HepG2 (cell line): ENCODE results near the gene CCDC66. TPM values are rescaled to one million over a fixed set of nuclear protein-coding genes. Genes with fewer than 3 reads are reported as not detected.

Experiments used
- ASH2L ChIP-seq: fragments of 300-600, 200-600 bp; sonication (generic); IDR thresholded peaks from 2 replicates; pipeline ENCODE4 v1.7.0; 2017; ENCODE audit warnings: low read depth, mild to moderate bottlenecking, moderate library complexity, mixed read lengths, low read length; ENCODE audit not compliant: insufficient read length
- EHMT2 ChIP-seq: fragments of 200-600 bp; sonication (generic); IDR thresholded peaks from 2 replicates; pipeline ENCODE4 v1.7.0; 2017; ENCODE audit warnings: antibody characterized with exemption, low read depth, low read length, borderline replicate concordance
- GABPB1 ChIP-seq: IDR thresholded peaks from 2 replicates; pipeline ENCODE4 v1.6.1; 2016; ENCODE audit warnings: mild to moderate bottlenecking, missing genetic modification reagents, moderate library complexity, missing compliant biosample characterization
- HES4 ChIP-seq: sonication (generic); formaldehyde crosslinking; IDR thresholded peaks from 2 replicates; pipeline ENCODE4 v1.9.0; 2021; ENCODE audit warnings: mild to moderate bottlenecking, missing genetic modification reagents, borderline replicate concordance
- HOXA5 ChIP-seq: sonication (generic); formaldehyde crosslinking; IDR thresholded peaks from 2 replicates; pipeline ENCODE4 v1.4.0; 2020; ENCODE audit warnings: missing genetic modification reagents
- KMT2A ChIP-seq: sonication (generic); formaldehyde crosslinking; IDR thresholded peaks from 2 replicates; pipeline ENCODE4 v1.4.0; 2020; ENCODE audit warnings: missing genetic modification reagents
- PHF5A ChIP-seq: IDR thresholded peaks from one replicate; pipeline ENCODE4 v1.6.1; 2018; ENCODE audit warnings: low read depth, missing genetic modification reagents; ENCODE audit not compliant: unreplicated experiment
- SRSF1 ChIP-seq: fragments of 200-400 bp; formaldehyde crosslinking; optimal IDR thresholded peaks from 2 replicates; pipeline ENCODE3; 2017; ENCODE audit warnings: mild to moderate bottlenecking, low read depth, low read length, moderate library complexity
- ZFYVE20 ChIP-seq: sonication (generic); formaldehyde crosslinking; IDR thresholded peaks from 2 replicates; pipeline ENCODE4 v1.8.0; 2023; ENCODE audit warnings: low read depth, mild to moderate bottlenecking, moderate library complexity, missing genetic modification reagents, borderline replicate concordance
- ZNF256 ChIP-seq: sonication (generic); formaldehyde crosslinking; conservative IDR thresholded peaks from 2 replicates; pipeline ENCODE4 v1.4.0; 2020; ENCODE audit warnings: missing genetic modification reagents
- ZNF350 ChIP-seq: sonication (generic); formaldehyde crosslinking; IDR thresholded peaks from 2 replicates; pipeline ENCODE4 v1.4.0; 2020; ENCODE audit warnings: mild to moderate bottlenecking, low read depth, missing genetic modification reagents, borderline replicate concordance
- ZNF567 ChIP-seq: sonication (generic); formaldehyde crosslinking; IDR thresholded peaks from 2 replicates; pipeline ENCODE4 v1.8.1; 2023; ENCODE audit warnings: mild to moderate bottlenecking, missing genetic modification reagents, borderline replicate concordance
- polyA plus RNA-seq, 8 experiments: library from polyadenylated mRNA; depleted of rRNA in 3 of 8; stranded (reverse) in 7 of 8; unstranded in 1 of 8; fragments of >200 nt; fragmentation: Illumina TruSeq in 4 of 8; extraction: Trizol in 4 of 8; gene quantifications; 2 replicates each; pipeline versions ENCODE4 v1.2.1 to v1.2.3, GENCODE V29; 2011 to 2016; ENCODE audit warnings: low read depth in 4 of 8, missing spikeins in 1 of 8, mixed read lengths in 1 of 8; ENCODE audit not compliant: insufficient read depth in 1 of 8
- total RNA-seq, 5 experiments: library from RNA; depleted of rRNA; stranded (reverse); fragments of >200 nt; fragmentation: Illumina TruSeq; extraction: Trizol; gene quantifications; 2 replicates each; pipeline ENCODE4 v1.2.3, GENCODE V29; 2016; ENCODE audit warnings: low read depth in 1 of 5
- TF ChIP-seq, protein P1 (sequence below): sonication (generic); formaldehyde crosslinking; IDR thresholded peaks from 2 replicates; pipeline ENCODE4 v1.4.0; 2020; ENCODE audit warnings: mild to moderate bottlenecking, missing genetic modification reagents, borderline replicate concordance
- TF ChIP-seq, protein P2 (sequence below): sonication (generic); formaldehyde crosslinking; IDR thresholded peaks from 2 replicates; pipeline ENCODE4 v1.4.0; 2020; ENCODE audit warnings: missing genetic modification reagents, borderline replicate concordance
- TF ChIP-seq, protein P3 (sequence below): sonication (generic); formaldehyde crosslinking; conservative IDR thresholded peaks from 2 replicates; pipeline ENCODE4 v1.4.0; 2020; ENCODE audit warnings: missing genetic modification reagents
- TF ChIP-seq, protein P4 (sequence below): sonication (generic); formaldehyde crosslinking; IDR thresholded peaks from 2 replicates; pipeline ENCODE4 v1.5.0; 2020; ENCODE audit warnings: missing genetic modification reagents
- TF ChIP-seq, protein P5 (sequence below): sonication (generic); formaldehyde crosslinking; IDR thresholded peaks from 2 replicates; pipeline ENCODE4 v1.5.0; 2020; ENCODE audit warnings: missing genetic modification reagents

Gene CCDC66
- total and polyA plus RNA-seq, 2 of the 13 experiments (the other 11 are each of a cell fraction or from before 2014, with no cell fraction given): 8.4 to 19.9 TPM

DNA sequence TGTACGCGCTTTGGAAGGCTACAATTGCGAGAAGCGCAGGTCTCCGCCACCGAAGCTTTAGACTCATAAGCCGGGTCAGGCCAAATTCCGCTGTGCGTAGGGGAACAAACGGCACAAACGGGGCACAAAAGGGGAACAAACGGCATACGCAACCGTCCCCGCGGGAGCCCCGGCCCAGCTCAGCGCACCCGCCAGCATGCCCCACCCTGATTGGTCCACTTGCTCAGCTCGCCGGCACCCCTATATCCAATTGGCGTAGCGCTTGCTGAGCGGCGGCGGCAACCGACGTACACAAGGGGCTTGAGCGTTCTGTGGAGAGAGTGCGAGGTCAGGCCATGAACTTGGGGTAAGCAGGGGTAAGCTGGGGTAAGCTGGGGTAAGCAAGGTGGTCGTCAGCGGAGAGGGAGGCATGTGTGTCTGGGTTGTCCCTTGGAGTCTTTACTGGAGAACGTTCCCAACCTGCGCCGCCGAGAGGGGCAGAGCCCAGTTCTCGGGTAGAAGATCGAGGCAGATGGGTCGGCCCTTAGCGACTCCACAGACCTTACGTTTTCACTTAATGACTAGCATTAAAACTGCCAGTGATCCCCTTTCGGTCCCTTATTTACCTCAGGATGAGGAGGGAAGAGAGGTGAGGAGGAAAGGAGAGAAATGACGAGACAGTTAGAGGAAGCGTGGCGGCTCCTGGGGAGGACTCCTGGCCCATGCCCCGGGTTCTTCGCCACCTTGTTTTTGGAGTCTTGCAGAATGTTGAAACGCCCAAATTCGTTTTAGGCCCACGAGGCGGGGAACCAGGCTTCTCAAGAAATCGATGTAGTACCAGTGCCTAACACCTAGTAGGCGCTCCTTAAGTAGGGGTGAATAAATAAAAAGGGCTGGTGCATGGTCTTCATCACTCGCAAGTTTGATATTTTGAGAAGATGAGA, at the start of gene CCDC66 (continued):
- TF ChIP-seq, protein P1, sequence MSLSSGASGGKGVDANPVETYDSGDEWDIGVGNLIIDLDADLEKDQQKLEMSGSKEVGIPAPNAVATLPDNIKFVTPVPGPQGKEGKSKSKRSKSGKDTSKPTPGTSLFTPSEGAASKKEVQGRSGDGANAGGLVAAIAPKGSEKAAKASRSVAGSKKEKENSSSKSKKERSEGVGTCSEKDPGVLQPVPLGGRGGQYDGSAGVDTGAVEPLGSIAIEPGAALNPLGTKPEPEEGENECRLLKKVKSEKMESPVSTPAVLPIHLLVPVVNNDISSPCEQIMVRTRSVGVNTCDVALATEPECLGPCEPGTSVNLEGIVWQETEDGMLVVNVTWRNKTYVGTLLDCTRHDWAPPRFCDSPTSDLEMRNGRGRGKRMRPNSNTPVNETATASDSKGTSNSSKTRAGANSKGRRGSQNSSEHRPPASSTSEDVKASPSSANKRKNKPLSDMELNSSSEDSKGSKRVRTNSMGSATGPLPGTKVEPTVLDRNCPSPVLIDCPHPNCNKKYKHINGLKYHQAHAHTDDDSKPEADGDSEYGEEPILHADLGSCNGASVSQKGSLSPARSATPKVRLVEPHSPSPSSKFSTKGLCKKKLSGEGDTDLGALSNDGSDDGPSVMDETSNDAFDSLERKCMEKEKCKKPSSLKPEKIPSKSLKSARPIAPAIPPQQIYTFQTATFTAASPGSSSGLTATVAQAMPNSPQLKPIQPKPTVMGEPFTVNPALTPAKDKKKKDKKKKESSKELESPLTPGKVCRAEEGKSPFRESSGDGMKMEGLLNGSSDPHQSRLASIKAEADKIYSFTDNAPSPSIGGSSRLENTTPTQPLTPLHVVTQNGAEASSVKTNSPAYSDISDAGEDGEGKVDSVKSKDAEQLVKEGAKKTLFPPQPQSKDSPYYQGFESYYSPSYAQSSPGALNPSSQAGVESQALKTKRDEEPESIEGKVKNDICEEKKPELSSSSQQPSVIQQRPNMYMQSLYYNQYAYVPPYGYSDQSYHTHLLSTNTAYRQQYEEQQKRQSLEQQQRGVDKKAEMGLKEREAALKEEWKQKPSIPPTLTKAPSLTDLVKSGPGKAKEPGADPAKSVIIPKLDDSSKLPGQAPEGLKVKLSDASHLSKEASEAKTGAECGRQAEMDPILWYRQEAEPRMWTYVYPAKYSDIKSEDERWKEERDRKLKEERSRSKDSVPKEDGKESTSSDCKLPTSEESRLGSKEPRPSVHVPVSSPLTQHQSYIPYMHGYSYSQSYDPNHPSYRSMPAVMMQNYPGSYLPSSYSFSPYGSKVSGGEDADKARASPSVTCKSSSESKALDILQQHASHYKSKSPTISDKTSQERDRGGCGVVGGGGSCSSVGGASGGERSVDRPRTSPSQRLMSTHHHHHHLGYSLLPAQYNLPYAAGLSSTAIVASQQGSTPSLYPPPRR (CRISPR knock-in tag): peak; percentile 45; the same call in 1 of the 2 replicates
- TF ChIP-seq ZFYVE20 (CRISPR knock-in tag) (0 out of 2 replicates have a peak, but pooled peaks have one; percentile 60), SRSF1 (no peak), HES4 (CRISPR knock-in tag) (no peak), GABPB1 (CRISPR knock-in tag) (peak; percentile 72), ZNF256 (CRISPR knock-in tag) (peak; percentile 53; the same call in 1 of the 2 replicates), KMT2A (CRISPR knock-in tag) (peak; percentile 84; the same call in 1 of the 2 replicates), PHF5A (CRISPR knock-in tag) (no peak), ASH2L (peak; percentile 80), ZNF350 (CRISPR knock-in tag) (peak; percentile 90), ZNF567 (CRISPR knock-in tag) (peak; percentile 59; the same call in 1 of the 2 replicates), EHMT2 (no peak), HOXA5 (CRISPR knock-in tag) (no peak)
- TF ChIP-seq, protein P2, sequence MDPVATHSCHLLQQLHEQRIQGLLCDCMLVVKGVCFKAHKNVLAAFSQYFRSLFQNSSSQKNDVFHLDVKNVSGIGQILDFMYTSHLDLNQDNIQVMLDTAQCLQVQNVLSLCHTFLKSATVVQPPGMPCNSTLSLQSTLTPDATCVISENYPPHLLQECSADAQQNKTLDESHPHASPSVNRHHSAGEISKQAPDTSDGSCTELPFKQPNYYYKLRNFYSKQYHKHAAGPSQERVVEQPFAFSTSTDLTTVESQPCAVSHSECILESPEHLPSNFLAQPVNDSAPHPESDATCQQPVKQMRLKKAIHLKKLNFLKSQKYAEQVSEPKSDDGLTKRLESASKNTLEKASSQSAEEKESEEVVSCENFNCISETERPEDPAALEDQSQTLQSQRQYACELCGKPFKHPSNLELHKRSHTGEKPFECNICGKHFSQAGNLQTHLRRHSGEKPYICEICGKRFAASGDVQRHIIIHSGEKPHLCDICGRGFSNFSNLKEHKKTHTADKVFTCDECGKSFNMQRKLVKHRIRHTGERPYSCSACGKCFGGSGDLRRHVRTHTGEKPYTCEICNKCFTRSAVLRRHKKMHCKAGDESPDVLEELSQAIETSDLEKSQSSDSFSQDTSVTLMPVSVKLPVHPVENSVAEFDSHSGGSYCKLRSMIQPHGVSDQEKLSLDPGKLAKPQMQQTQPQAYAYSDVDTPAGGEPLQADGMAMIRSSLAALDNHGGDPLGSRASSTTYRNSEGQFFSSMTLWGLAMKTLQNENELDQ (CRISPR knock-in tag): no peak
- TF ChIP-seq, protein P3, sequence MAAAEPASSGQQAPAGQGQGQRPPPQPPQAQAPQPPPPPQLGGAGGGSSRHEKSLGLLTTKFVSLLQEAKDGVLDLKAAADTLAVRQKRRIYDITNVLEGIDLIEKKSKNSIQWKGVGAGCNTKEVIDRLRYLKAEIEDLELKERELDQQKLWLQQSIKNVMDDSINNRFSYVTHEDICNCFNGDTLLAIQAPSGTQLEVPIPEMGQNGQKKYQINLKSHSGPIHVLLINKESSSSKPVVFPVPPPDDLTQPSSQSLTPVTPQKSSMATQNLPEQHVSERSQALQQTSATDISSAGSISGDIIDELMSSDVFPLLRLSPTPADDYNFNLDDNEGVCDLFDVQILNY (CRISPR knock-in tag): no peak
- TF ChIP-seq, protein P4, sequence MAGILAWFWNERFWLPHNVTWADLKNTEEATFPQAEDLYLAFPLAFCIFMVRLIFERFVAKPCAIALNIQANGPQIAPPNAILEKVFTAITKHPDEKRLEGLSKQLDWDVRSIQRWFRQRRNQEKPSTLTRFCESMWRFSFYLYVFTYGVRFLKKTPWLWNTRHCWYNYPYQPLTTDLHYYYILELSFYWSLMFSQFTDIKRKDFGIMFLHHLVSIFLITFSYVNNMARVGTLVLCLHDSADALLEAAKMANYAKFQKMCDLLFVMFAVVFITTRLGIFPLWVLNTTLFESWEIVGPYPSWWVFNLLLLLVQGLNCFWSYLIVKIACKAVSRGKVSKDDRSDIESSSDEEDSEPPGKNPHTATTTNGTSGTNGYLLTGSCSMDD: no peak
- TF ChIP-seq, protein P5, sequence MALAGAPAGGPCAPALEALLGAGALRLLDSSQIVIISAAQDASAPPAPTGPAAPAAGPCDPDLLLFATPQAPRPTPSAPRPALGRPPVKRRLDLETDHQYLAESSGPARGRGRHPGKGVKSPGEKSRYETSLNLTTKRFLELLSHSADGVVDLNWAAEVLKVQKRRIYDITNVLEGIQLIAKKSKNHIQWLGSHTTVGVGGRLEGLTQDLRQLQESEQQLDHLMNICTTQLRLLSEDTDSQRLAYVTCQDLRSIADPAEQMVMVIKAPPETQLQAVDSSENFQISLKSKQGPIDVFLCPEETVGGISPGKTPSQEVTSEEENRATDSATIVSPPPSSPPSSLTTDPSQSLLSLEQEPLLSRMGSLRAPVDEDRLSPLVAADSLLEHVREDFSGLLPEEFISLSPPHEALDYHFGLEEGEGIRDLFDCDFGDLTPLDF (CRISPR knock-in tag): peak; percentile 67
